Activated CD8-positive, alpha-beta memory T cell treated with anti-CD3 and anti-CD28 coated beads, Interleukin-2, amount 50 U/mL, for 24 hours (primary cell): ENCODE measurements around the gene ASPDH.
"Not testable (repeated sequence)": the region's sequence is repeated elsewhere in the genome, so short reads cannot be mapped to it uniquely, and the experiment has no call there.

Source experiments
- DNase-seq: peaks from one replicate; pipeline ENCODE4 v3.0.0-alpha.2; 2020; ENCODE audit errors: extremely low read depth

The ASPDH gene

GRCh38 chr19:50547385-50548190 is 33.9 kb upstream of the ASPDH start:
- DNase-seq: no peak

GRCh38 chr19:50546527-50547221 is 33.0 kb upstream of the ASPDH start:
- DNase-seq: no peak

GRCh38 chr19:50542943-50543342 is 29.2 kb upstream of the ASPDH start:
- DNase-seq: no peak

DNA sequence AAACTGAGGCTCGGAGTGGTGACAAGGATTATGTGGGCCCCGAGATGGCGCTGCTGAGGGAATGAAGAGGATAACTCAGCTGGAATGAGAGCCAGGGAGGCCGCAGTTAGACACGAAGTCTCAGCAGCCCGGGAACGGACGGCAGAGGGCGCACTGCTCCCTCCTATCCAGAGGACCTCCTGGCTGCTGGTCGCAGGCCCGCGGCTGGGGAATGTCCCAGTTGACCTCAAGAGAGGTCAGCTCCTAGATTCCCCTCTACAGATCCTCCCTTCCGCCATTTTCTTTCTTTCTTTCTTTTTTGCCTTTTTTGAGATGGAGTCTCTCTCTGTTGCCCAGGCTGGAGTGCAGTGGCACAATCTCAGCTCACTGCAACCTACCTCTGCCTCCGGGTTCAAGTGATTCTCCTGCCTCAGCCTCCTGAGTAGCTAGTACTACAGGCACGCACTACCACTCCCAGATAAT is 24.1 kb upstream of the ASPDH start:
- DNase-seq: peak; percentile 24

DNA sequence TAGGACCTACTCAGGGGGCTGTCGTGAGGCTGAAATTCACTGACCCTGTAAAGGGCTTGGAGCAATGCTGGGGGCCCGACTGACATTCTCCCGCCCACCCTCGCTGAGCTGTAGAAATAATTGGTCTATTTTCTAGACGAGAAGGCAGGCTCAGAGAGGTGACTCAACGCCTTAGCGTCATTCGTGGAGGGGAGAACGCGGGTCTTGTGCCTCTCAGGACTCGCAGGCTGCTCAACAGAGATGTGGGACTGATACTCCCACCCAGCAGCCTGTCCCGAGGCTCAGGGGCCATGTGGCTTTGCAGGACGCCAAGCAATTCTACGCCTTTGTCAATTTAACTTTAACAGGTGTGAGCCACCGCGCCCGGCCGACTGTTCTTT is 23.6 kb upstream of the ASPDH start:
- no peak for DNase-seq

DNA sequence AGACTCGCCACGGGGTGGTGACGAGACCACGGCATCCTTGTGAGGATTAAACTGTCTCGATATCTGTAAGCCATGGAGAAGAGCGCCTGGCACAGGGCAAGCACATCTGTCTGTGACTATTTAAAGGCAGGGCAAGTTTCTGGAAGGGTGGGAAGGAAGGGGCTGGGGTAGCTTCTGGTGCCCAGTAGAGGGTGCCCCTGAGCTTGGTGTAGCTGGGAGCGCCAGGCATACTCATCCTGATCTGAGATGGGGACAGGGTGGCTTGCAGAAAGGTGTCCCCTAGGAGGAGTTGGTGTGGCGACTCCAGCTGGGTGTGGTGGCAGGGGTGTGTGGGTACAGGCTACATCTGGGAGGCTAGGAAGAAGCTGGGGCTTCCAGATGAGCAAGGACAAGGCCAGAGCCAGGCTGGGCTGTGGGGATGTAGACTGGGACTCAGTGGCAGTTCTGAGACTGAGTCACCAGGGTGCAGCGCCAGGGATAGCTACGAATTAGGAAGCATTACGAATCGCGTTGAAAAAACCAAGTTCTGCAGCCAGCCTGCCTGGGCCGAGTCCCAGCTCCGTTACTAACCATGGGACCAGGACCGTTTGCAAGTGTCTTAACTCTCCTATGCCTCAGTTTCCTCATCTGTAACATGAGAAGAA is 23.1 kb upstream of the ASPDH start:
- no peak for DNase-seq

- no peak for DNase-seq
Observed at GRCh38 chr19:50535672-50536187, 22.0 kb upstream of the ASPDH start.

DNA sequence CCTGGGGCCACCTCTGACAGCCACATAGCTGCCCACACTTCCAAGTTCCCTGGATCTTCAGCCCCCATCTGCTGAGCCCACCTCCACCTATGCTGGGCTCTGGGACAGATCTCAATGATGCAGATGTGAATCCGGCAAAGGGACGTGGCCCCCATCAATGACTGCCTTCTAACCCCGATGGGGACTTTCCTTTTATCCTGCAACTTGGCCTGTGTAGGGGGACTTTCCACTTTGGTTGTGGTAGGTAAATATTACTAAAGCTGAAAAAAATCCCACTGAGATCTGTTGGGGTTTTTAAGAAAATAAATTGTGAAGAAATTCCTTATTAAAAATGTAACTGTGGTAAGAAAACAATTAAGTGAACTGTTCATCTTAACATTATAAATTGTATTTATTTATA is 20.8 kb upstream of the ASPDH start:
- DNase-seq: no peak

DNA sequence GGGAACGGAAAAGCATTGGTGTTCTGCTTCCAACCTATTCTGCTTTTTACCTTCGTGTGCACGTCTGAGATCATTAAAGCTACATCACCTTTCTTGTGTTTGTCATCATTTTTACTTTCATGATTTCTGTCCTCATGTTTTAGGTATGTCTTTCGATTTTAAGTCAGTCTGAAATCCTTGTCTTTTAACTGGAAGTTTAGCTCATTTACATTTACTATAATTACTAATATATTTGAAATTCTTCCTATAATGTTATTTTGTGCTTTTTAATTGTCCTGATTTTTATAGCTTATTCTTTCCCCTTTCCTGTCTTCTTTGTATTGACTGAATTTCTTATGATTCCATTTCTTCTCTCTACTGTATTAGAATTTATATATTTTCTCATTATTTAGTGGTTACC is 19.2 kb upstream of the ASPDH start:
- DNase-seq: no peak

GRCh38 chr19:50531171-50531612 is 17.5 kb upstream of the ASPDH start:
- DNase-seq: no peak

DNA sequence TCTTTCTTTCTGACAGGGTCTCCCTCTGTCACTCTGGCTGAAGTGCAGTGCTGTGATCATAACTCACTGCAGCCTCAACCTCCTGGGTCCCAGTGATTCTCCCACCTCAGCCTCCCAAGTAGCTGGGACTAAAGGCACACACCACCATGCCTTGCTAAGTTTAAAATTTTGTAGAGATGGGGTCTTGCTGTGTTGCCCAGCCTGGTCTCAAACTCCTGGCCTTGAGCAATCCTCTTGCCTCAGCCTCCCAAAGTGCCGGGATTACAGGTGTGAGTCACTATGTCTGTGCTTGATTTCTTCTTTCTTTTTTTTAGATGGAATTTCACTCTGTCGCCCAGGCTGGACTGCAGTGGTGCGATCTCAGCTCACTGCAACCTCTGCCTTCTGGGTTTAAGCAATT is 14.3 kb upstream of the ASPDH start:
- not testable (repeated sequence) for DNase-seq

- DNase-seq: no peak
Observed at GRCh38 chr19:50522881-50523280, 9.2 kb upstream of the ASPDH start.

- no peak for DNase-seq
Observed at GRCh38 chr19:50520822-50521465, 7.2 kb upstream of the ASPDH start.

- DNase-seq: no peak
Observed at GRCh38 chr19:50519006-50519575, 5.4 kb upstream of the ASPDH start.

- DNase-seq: no peak
Observed at GRCh38 chr19:50518091-50519005, 4.6 kb upstream of the ASPDH start.

DNA sequence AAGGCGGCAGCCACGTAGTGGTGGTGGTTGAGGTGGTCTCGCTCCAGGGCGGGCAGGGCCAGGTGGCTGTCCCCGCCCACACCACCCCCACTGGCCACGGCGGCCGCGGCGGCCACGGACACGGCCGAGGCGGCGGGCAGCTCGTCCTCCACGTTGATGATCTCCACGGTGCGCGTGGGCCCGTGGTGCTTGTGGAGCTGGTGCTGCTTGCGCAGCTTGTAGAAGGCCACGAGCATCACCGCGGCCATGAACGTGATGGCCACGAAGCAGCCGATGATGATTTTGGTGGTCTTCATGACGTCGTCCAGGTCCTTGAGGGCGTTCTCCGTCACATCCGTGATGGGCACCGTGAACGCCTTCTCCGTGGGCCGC is 4.0 kb upstream of the ASPDH start:
- DNase-seq: no peak

DNA sequence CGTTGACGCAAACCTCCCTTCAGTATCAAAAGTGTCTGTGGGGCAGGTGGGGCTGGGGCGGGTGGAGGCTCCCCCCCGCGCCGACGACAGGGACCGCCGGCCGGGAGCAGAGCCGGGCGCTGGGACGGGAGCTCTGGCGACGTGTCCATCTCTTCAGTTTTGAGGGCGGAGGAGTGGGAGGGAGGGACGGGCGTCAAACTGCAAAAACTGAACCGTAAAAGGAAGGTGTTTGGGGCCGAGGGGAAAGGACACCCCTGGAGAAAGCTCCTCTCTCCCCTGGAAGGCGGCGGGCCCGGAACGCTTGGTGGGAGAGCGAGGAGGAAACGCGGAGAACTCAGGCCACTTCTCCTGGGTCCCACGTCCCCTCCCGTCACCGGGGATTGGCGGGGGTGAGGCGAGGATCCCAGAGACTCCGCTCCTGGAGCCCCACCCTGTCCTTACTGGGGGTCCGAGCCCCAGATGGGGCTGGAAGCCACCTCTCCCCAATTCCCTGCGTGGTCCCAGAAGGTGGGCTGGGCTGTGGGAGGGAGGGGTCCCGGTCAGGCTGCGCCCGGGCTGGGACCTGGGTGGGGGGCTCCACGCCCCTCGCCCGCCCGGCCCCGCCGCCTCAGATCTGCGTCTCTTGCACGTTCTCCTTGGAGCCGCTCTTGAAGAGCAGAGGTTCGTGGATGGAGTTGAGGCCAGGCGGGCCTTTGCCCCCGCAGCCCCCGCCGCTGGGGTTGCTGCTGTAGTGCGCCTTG is 3.4 kb upstream of the ASPDH start:
- DNase-seq: no peak

GRCh38 chr19:50516456-50516855 is 2.7 kb upstream of the ASPDH start:
- DNase-seq: no peak

- DNase-seq: no peak
Observed at GRCh38 chr19:50515168-50515561, 1.5 kb upstream of the ASPDH start.
